ENCODE measurements around the gene TNNT3. TPM values are rescaled to one million over a fixed set of nuclear protein-coding genes. Genes with fewer than 3 reads are reported as not detected.

TNNT3 gene
- total RNA-seq, 2 donors from 2014 or later = 0.72 TPM; not detected in 1

DNA sequence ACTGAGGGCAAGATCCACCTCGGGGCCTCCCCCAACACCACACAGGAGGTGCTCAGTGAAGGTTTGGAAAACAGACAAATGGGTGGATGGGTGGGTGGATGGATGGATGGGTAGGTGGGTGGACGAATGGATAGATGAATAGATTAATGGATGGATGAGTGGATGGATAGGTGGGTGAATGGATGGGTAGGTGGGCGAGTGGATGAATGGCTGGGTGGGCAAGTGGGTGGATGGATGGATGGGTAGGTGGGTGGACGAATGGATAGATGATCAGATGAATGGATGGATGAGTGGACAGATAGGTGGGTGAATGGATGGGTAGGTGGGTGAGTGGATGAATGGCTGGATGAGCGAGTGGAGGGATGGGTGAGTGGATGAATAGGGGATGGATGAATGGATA, 26.9 kb upstream of the TNNT3 start:
- intact Hi-C loops (cut with DNase I) = no loop called here
- TF ChIP-seq, protein P1, sequence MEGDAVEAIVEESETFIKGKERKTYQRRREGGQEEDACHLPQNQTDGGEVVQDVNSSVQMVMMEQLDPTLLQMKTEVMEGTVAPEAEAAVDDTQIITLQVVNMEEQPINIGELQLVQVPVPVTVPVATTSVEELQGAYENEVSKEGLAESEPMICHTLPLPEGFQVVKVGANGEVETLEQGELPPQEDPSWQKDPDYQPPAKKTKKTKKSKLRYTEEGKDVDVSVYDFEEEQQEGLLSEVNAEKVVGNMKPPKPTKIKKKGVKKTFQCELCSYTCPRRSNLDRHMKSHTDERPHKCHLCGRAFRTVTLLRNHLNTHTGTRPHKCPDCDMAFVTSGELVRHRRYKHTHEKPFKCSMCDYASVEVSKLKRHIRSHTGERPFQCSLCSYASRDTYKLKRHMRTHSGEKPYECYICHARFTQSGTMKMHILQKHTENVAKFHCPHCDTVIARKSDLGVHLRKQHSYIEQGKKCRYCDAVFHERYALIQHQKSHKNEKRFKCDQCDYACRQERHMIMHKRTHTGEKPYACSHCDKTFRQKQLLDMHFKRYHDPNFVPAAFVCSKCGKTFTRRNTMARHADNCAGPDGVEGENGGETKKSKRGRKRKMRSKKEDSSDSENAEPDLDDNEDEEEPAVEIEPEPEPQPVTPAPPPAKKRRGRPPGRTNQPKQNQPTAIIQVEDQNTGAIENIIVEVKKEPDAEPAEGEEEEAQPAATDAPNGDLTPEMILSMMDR (IDR thresholded peaks at IDR 0.05) = no peak
- H3K4me1 ChIP-seq = no peaks in the 10 kb centered on the region
- H3K27me3 ChIP-seq = no peaks in the 10 kb centered on the region
- no peaks in the 10 kb centered on the region for H3K36me3 ChIP-seq
- H3K9me3 ChIP-seq = no peaks in the 10 kb centered on the region
- H3K4me3 ChIP-seq = no peak overlapping the region
- H3K27ac ChIP-seq = no peak overlapping the region
- no peak for DNase-seq
- H3K9ac ChIP-seq (ENCODE audit: low read depth in 2 of 2, low read length in 2 of 2) = no peak overlapping the region

DNA sequence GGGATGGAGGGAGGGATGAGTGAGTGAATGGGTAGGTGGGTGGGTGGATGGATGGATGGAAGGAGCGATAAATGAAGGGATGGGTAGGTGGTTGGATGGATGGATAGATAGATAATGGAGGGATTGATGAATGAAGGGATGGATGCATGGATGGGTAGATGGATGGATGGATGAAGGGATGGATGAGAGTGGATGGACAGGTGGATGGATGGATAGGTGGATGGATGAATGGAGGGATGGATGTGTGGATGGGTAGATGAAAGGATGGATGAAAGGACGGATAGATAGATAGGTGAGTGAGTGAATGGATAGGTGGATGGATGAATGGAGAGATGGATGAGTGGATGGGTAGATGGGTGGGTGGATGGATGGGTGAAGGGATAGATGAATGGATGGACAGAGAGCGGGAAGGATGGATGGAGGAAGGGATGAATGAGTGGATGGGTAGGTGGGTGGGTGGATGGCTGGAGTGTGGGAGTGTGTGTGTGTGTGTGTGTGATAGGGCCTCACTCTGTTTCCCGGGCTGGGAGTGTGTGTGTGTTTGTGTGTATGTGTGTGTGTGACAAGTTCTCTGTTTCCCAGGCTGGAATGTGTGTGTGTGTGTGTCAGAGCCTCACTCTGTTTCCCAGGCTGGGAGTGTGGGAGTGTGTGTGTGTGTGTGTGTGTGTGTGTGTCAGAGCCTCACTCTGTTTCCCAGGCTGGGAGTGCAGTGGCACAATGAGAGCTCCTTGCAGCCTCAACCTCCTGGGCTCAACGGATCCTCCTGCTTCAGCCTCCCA, 25.7 kb upstream of the TNNT3 start:
- DNase-seq = no peak
- no peak overlapping the region for H3K4me3 ChIP-seq
- intact Hi-C loops (cut with DNase I) = loop anchor here (1.0 kb wide), 2 partner anchors 24 to 47 kb away; no protein-coding TSS in a partner anchor

DNA sequence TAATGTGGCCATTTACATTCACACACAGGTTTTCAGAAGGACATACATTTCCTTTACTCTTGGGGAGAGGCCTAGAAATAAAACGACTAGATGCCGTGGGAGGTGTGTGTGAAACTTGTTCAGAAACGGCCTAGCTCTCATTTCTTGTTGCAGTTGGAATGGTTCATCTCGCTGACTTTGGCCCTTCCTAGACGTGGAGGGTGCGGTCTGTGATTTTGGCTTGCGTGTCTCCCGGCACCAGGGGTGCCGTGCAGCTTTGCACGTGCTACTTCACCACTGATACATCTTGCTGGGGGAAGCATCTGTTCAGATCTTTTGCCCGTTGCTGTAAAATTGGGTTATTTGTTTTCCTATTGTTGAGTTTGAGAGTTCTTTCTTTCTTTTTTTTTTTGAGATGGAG, 24.7 kb upstream of the TNNT3 start:
- no peaks in the 10 kb centered on the region for H3K4me1 ChIP-seq
- no peak for DNase-seq
- no peaks in the 10 kb centered on the region for H3K27me3 ChIP-seq
- TF ChIP-seq, protein P1 (IDR thresholded peaks at IDR 0.05) = no peak
- H3K9me3 ChIP-seq = no peaks in the 10 kb centered on the region
- intact Hi-C loops (cut with DNase I) = loop anchor here (1.0 kb wide), 1 partner anchor 46 kb away; no protein-coding TSS in a partner anchor
- no peaks in the 10 kb centered on the region for H3K36me3 ChIP-seq
- no peak overlapping the region for H3K4me3 ChIP-seq
- H3K9ac ChIP-seq (ENCODE audit: low read depth in 2 of 2, low read length in 2 of 2) = no peak overlapping the region
- no peak overlapping the region for H3K27ac ChIP-seq

More for the DNA sequence above, 25.7 kb upstream of the TNNT3 start:
- no peak overlapping the region for H3K27ac ChIP-seq
- H3K36me3 ChIP-seq = no peaks in the 10 kb centered on the region
- H3K9ac ChIP-seq (ENCODE audit: low read depth in 2 of 2, low read length in 2 of 2) = no peak overlapping the region
- no peaks in the 10 kb centered on the region for H3K27me3 ChIP-seq
- TF ChIP-seq, protein P1 (IDR thresholded peaks at IDR 0.05) = no peak
- H3K4me1 ChIP-seq = no peaks in the 10 kb centered on the region
- H3K9me3 ChIP-seq = no peaks in the 10 kb centered on the region

DNA sequence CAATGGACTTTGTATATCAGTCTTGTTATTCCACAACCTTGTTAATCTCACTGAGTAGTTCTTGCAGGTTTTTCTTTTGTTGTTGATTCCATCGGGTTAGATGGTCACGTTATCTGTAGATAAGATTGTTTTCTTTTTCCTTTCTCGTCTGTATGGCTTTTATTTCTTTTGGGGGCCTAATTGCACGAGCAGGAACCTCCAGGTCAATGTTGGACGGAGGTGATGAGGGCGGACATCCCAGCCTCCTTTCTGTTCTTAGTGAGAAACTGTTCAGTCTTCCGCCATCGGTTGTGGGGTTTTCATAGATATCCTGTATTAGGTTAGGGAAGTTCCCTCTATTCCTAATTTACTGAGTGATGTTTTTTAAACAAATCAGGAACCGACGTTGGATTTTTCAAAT, 23.0 kb upstream of the TNNT3 start:
- H3K4me3 ChIP-seq = no peak overlapping the region
- no peaks in the 10 kb centered on the region for H3K36me3 ChIP-seq
- intact Hi-C loops (cut with DNase I) = no loop called here
- H3K27me3 ChIP-seq = no peaks in the 10 kb centered on the region
- DNase-seq = no peak
- H3K4me1 ChIP-seq = no peaks in the 10 kb centered on the region
- TF ChIP-seq, protein P1 (IDR thresholded peaks at IDR 0.05) = no peak
- H3K27ac ChIP-seq = no peak overlapping the region
- no peak overlapping the region for H3K9ac ChIP-seq (ENCODE audit: low read depth in 2 of 2, low read length in 2 of 2)
- H3K9me3 ChIP-seq = no peaks in the 10 kb centered on the region

DNA sequence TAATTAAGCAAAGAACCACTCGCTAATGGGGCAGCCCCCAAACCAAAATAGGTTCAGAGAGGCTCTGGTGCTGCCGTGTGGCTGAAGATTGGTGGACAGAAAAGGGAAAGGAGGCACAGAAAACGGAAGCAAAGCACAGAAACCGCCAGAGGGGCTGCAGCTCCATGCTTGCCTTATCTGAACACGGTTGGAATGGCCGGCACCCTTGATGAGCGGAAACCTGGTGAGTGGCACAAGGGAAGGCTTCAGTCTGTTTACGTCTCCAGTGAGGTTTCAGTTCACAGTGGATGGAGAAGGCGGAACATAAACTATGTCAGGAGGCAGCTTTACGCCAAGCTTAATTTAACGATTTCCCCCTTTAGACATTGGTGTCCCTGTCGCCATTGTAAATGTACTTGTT, 22.6 kb upstream of the TNNT3 start:
- H3K9me3 ChIP-seq = no peaks in the 10 kb centered on the region
- intact Hi-C loops (cut with DNase I) = no loop called here
- no peak overlapping the region for H3K4me3 ChIP-seq
- TF ChIP-seq, protein P1 (IDR thresholded peaks at IDR 0.05) = no peak
- no peak overlapping the region for H3K27ac ChIP-seq
- H3K27me3 ChIP-seq = no peaks in the 10 kb centered on the region
- DNase-seq = no peak
- H3K4me1 ChIP-seq = no peaks in the 10 kb centered on the region
- H3K36me3 ChIP-seq = no peaks in the 10 kb centered on the region
- no peak overlapping the region for H3K9ac ChIP-seq (ENCODE audit: low read depth in 2 of 2, low read length in 2 of 2)
